Measurements from ENCODE around the gene ADAM12.
"Not testable (repeated sequence)": the region's sequence is repeated elsewhere in the genome, so short reads cannot be mapped to it uniquely, and the experiment has no call there.

Gene ADAM12

GRCh38 chr10:126263006-126263676, 125.1 kb downstream of the ADAM12 start:
- DNase-seq (ENCODE audit: low spot score), result no peak

GRCh38 chr10:126262233-126262838, 125.9 kb downstream of the ADAM12 start:
- no peak for DNase-seq (ENCODE audit: low spot score)

GRCh38 chr10:126259760-126260479, 128.4 kb downstream of the ADAM12 start:
- no peak for DNase-seq (ENCODE audit: low spot score)

- no peak for DNase-seq (ENCODE audit: low spot score)
Measured at GRCh38 chr10:126256864-126257263, 131.4 kb downstream of the ADAM12 start.

- DNase-seq (ENCODE audit: low spot score), result no peak
Measured at GRCh38 chr10:126255313-126255712, 133.0 kb downstream of the ADAM12 start.

GRCh38 chr10:126253611-126253998, 134.7 kb downstream of the ADAM12 start:
- DNase-seq (ENCODE audit: low spot score), result no peak

- DNase-seq (ENCODE audit: low spot score), result no peak
Measured at GRCh38 chr10:126252884-126253610, 135.2 kb downstream of the ADAM12 start.

GRCh38 chr10:126251778-126252407, 136.4 kb downstream of the ADAM12 start:
- no peak for DNase-seq (ENCODE audit: low spot score)

- DNase-seq (ENCODE audit: low spot score), result no peak
Measured at GRCh38 chr10:126250527-126251310, 137.6 kb downstream of the ADAM12 start.

GRCh38 chr10:126250045-126250444, 138.2 kb downstream of the ADAM12 start:
- DNase-seq (ENCODE audit: low spot score), result no peak

- DNase-seq (ENCODE audit: low spot score), result no peak
Measured at GRCh38 chr10:126247446-126247975, 140.8 kb downstream of the ADAM12 start.

GRCh38 chr10:126246396-126246795, 141.9 kb downstream of the ADAM12 start:
- DNase-seq (ENCODE audit: low spot score), result not testable (repeated sequence)

- no peak for DNase-seq (ENCODE audit: low spot score)
Measured at GRCh38 chr10:126245501-126245900, 142.8 kb downstream of the ADAM12 start.

GRCh38 chr10:126243971-126244370, 144.3 kb downstream of the ADAM12 start:
- no peak for DNase-seq (ENCODE audit: low spot score)

GRCh38 chr10:126243306-126243705, 145.0 kb downstream of the ADAM12 start:
- no peak for DNase-seq (ENCODE audit: low spot score)

GRCh38 chr10:126242397-126243260, 145.6 kb downstream of the ADAM12 start:
- no peak for DNase-seq (ENCODE audit: low spot score)

- no peak for DNase-seq (ENCODE audit: low spot score)
Measured at GRCh38 chr10:126240483-126240882, 147.8 kb downstream of the ADAM12 start.

- no peak for DNase-seq (ENCODE audit: low spot score)
Measured at GRCh38 chr10:126239844-126240243, 148.4 kb downstream of the ADAM12 start.

- no peak for DNase-seq (ENCODE audit: low spot score)
Measured at GRCh38 chr10:126235979-126236851, 152.1 kb downstream of the ADAM12 start.

Data from HuH-7.5 (cell line).